ENCODE results near the gene CPLX3.
A peak's percentile ranks its signal among the peaks of the same experiment; 100 is the strongest.

CPLX3 gene

DNA sequence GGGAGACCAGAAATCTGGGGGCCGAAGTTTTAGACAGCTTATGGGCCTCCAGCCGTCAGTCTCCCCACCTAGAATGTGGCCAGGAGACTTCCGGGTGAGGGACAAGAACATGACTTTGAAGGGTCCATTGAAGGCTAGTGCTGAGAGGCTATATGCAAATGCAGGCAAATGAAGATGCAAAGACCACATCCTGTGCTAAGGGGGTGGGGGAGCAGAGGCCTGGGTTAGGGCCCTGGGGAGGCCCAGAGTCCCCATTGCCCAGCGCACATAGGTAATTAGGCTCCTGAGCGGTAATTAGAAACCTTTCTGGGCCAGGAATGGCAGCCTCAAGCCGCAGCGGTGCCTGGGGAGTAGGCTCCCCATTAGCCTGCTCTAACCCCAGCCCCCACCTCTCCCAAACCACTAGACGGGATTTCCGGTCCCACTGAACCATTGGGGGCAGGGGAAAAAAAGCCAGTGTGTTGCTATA is 37.7 kb upstream of the CPLX3 start:
- DNase-seq = no peak

GRCh38 chr15:74789171-74789631 is 37.2 kb upstream of the CPLX3 start:
- no peak for DNase-seq

- no peak for DNase-seq
Measured at GRCh38 chr15:74789741-74790079, 36.7 kb upstream of the CPLX3 start.

DNA sequence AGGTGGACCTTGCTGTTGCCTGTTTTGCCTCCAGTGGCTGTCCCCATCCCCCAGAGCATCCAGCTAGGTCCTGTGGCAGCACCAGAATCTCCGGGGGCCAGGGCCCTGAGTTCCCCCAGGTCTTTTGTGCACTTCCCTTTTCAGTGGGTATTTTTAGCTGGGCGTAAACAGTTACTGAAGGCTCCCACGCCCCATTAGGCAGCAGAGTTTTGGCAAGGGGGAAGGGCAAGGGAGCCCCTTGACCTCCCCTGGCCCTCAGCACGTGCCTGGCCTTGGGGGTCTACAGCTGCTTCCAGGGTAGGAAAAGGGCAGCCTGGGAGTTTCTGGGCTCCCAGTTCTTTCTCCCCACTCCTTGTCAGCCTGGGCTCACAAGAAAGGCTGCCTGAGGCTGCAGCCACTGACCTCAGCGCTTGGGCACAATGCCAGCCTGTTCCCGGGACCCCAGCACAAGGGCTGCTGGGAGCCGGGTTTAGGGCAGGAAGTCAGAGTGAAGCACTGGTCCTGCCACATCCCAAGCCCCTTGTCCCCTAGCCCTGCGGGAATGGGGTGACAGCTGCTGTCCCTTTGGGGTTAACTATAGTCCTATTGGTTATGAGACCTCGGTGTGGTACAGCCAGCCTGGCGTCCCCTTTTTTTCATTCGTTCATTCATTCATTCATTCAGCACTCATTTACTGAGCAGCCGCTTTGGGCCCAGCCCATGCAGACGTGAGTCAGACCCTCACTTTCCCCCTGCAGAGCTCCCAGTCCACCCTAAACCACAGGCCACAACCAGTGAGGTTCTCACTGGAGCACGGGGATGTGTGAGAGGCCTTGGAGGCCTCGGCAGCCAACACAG is 36.1 kb upstream of the CPLX3 start:
- DNase-seq = no peak

GRCh38 chr15:74791007-74791406 is 35.4 kb upstream of the CPLX3 start:
- DNase-seq = no peak

- DNase-seq = no peak
Measured at GRCh38 chr15:74791667-74792066, 34.8 kb upstream of the CPLX3 start.

GRCh38 chr15:74792227-74793016 is 34.0 kb upstream of the CPLX3 start:
- no peak for DNase-seq

GRCh38 chr15:74793135-74794028 is 33.0 kb upstream of the CPLX3 start:
- no peak for DNase-seq

DNA sequence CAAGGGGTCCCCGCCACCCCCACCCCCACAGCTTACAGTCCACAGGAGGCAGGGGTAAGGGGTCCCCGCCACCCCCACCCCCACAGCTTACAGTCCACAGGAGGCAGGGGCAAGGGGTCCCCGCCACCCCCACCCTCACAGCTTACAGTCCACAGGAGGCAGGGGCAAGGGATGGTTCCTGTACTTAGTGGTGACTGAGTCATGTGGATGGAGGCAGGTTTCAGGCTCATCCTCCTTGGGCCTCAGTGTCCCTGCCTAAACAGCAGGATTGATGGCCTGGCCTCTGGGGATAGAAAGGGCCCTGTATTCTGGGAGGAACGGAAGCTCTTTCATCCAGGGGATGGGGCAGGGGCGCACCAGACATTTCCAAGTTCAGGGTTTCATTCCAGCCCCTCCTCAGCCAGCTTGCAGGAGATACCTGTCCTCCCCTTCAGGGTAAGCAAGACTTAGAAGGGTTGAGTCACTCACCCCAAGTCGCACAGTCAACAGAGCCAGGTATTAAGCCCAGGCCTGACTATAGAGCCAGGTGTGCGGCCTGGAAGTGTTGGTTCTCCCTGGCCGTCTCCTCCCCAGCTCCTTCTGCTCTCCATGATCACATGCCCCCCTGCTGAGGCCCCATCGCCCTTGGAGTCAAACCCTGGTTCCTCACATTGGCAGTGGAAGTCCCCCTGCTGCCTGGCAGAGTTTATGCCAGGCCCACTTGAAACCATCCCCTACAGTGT is 32.0 kb upstream of the CPLX3 start:
- no peak for DNase-seq

- no peak for DNase-seq
Measured at GRCh38 chr15:74794970-74795349, 31.5 kb upstream of the CPLX3 start.

DNA sequence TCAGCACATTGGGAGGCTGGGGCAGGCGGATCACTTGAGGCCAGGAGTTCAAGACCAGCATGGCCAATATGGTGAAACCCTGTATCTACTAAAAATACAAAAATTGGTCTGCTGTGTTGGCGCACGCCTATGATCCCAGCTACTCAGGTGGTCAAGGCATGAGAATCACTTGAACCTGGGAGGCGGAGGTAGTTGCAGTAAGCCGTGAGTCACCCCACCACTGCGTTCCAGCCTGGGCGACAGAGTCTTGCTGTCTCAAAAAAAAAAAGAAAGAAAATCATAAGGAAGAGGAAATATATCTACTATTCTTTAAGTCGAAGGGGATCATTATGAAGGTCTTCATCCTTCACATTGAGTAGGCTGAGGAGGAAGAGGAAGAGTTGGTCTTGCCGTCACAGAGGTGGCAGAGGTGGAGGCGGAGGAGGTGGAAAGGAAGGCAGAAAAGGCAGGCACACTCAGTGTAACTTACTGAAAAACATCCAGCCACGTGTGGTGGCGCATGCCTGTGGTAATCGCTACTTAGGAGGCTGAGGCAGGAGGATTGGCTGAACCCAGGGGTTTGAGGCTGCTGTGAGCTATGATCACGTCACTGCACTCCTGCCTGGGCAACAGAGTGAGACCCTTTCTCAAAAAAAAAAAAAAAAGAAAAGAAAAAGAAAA is 30.3 kb upstream of the CPLX3 start:
- DNase-seq = no peak

DNA sequence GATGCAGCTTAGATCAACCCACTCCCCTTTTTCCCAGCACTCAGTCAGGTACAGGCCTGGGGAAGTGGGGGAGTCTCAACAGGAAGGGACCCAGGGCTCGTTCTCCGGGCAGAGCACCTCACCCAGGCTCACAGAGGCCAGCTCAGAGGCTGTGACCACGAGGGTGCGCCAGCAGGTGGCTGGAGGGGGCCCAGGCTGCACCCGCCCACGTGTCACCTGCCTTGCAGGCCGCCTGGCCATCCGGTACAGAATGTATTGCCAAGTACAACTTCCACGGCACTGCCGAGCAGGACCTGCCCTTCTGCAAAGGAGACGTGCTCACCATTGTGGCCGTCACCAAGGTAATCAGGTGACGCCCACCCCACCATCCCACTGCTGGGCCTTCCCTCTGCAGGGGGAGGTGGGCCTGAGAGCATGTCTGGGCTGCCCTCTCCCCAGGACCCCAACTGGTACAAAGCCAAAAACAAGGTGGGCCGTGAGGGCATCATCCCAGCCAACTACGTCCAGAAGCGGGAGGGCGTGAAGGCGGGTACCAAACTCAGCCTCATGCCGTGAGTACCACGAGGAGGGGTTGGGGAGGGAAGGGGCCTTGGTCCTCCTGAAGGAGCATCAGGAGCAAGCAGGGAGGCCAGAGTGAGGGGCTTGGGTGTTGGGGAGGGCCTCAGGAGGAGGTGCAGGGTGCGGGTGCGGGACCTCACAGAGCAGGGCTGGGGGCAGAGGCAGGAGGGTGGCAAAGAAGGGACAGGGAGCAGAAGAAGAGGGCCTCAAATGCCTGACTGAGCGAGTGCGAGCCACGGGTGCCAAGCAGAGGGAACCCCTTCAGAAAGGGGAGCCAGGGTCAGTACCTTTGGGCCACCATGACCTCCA is 27.8 kb upstream of the CPLX3 start:
- no peak for DNase-seq

DNA sequence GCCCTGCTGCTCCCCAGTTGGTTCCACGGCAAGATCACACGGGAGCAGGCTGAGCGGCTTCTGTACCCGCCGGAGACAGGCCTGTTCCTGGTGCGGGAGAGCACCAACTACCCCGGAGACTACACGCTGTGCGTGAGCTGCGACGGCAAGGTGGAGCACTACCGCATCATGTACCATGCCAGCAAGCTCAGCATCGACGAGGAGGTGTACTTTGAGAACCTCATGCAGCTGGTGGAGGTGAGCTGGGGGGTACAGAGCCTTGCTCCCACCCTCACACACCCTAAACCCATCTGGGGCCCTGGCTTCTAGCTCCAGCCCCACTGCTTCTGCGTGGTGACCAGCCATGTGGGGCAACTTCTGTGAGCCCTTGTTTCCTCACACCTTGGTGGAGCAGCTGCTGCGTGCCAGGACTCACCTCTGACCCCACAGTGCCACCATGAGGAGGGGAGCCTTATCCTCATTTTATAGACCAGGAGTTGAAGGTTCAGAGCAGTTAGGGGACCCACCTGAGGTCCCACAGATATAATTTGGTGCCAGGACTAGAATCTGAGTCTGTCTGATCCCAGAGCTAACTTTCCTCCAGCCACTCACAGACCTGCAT is 27.1 kb upstream of the CPLX3 start:
- DNase-seq = no peak

GRCh38 chr15:74799856-74800558 is 26.4 kb upstream of the CPLX3 start:
- peak; percentile 34 to 35 for DNase-seq

- DNase-seq = no peak
Measured at GRCh38 chr15:74800559-74801094, 25.8 kb upstream of the CPLX3 start.

DNA sequence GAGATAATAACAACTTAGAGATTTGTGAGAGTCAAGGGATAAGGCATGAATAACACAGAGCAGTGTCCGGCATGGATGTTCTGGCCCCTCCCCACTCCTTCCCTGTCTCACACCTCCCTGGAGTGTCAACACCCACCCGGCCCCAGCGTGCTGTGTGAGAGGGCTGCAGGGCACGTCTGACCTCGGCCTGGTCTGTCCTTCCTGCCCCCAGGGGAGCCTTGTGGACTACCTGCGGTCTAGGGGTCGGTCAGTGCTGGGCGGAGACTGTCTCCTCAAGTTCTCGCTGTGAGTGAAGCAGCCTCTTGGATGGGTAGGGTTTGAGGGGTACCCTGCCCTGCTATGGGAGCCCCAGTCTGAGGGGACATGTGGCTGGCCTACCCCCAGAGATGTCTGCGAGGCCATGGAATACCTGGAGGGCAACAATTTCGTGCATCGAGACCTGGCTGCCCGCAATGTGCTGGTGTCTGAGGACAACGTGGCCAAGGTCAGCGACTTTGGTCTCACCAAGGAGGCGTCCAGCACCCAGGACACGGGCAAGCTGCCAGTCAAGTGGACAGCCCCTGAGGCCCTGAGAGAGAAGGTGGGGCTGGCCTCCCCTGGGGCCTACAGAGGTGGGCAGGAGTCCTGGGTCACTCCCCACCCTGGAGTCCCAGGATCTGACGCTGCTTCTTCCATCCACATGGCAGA is 25.0 kb upstream of the CPLX3 start:
- no peak for DNase-seq

- DNase-seq = no peak
Measured at GRCh38 chr15:74802290-74802689, 24.1 kb upstream of the CPLX3 start.

GRCh38 chr15:74802862-74803447 is 23.5 kb upstream of the CPLX3 start:
- no peak for DNase-seq

Data from NCI-H1930 (cell line).